Skeletal muscle tissue (tissue), 4 donors: Measurements from ENCODE around the gene ZNF593. TPM values are rescaled to one million over a fixed set of nuclear protein-coding genes. Genes with fewer than 3 reads are reported as not detected.

ENCODE experiments used
- H3K27ac ChIP-seq: one replicate; pipeline ENCODE4 v1.7.0; 2013; ENCODE audit warnings: mild to moderate bottlenecking, low read depth, low read length, inconsistent platforms
- H3K27me3 ChIP-seq, 3 donors: one replicate each; pipeline ENCODE4 v1.7.0; 2013; ENCODE audit warnings: low read length in 3 of 3; ENCODE audit not compliant: control insufficient read depth in 3 of 3, insufficient read depth in 3 of 3
- H3K36me3 ChIP-seq, 3 donors: one replicate each; pipeline ENCODE4 v1.7.0; 2013; ENCODE audit warnings: low read length in 3 of 3; ENCODE audit not compliant: control insufficient read depth in 3 of 3, insufficient read depth in 3 of 3
- H3K4me1 ChIP-seq, 3 donors: one replicate each; pipeline ENCODE4 v1.7.0; 2013; ENCODE audit warnings: low read length in 3 of 3, mild to moderate bottlenecking in 3 of 3; ENCODE audit not compliant: control insufficient read depth in 3 of 3, insufficient read depth in 3 of 3
- H3K4me3 ChIP-seq, 3 donors: one replicate each; pipeline ENCODE4 v1.7.0; 2013; ENCODE audit warnings: low read length in 3 of 3
- H3K9ac ChIP-seq, 3 donors: one replicate each; pipeline ENCODE4 v1.7.0; 2013; ENCODE audit warnings: low read length in 3 of 3, mild to moderate bottlenecking in 3 of 3, moderate library complexity in 2 of 3, low read depth in 1 of 3
- H3K9me3 ChIP-seq, 3 donors: one replicate each; pipeline ENCODE4 v1.7.0; 2013; ENCODE audit warnings: low read length in 3 of 3; ENCODE audit not compliant: control insufficient read depth in 3 of 3
- total RNA-seq: library from RNA; depleted of rRNA; stranded (reverse); fragments of >200 nt; gene quantifications from one replicate; pipeline ENCODE4 v1.2.3, GENCODE V29; 2014
- donor health status: Osteomylitis.

ZNF593 gene
- total RNA-seq, 1 donor from 2014 or later, result 21.9 TPM

GRCh38 chr1:26168410-26169197, 1.1 kb upstream of the ZNF593 start, which contains the start of gene C1orf232:
Gene C1orf232 (minus strand): TSS chr1:26168963. CDS start chr1:26168499, 464 bp downstream.
- Histone ChIP-seq H3K4me3 (peak within 1 kb of the TSS; percentile 74 to 91 (median 85)), H3K4me1 (peaks cover 31 to 41% (median 34%) of the 10 kb centered on the region in 3 donors), H3K9ac (peak within 1 kb of the TSS; percentile 87 to 98 (median 94)), H3K27ac (peak within 1 kb of the TSS; percentile 92), H3K27me3 (no peaks in the 10 kb centered on the region), H3K9me3 (no peaks in the 10 kb centered on the region), H3K36me3 (peaks cover 0 to 9% (median 5%) of the 10 kb centered on the region in 3 donors)

- Histone ChIP-seq H3K4me1 (peaks cover 26 to 37% (median 29%) of the 10 kb centered on the region in 3 donors), H3K36me3 (peaks cover 0 to 9% (median 5%) of the 10 kb centered on the region in 3 donors), H3K27ac (peak overlapping the region; percentile 92), H3K9me3 (no peaks in the 10 kb centered on the region), H3K27me3 (no peaks in the 10 kb centered on the region), H3K4me3 (peak overlapping the region in 2 of 3 donors; percentile 74 to 91), H3K9ac (peak overlapping the region; percentile 51 to 98 (median 94))
Measured at GRCh38 chr1:26169198-26169554, 532 bp upstream of the ZNF593 start.

GRCh38 chr1:26170472-26170821, 739 bp downstream of the ZNF593 start:
- H3K27me3 ChIP-seq, result no peaks in the 10 kb centered on the region
- no peaks in the 10 kb centered on the region for H3K9me3 ChIP-seq
- peak overlapping the region; percentile 74 to 91 (median 85) for H3K4me3 ChIP-seq
- H3K27ac ChIP-seq, result peak overlapping the region; percentile 92
- H3K36me3 ChIP-seq, result peaks cover 0 to 9% (median 5%) of the 10 kb centered on the region in 3 donors
- peak overlapping the region; percentile 87 to 98 (median 94) for H3K9ac ChIP-seq
- peaks cover 24 to 32% (median 26%) of the 10 kb centered on the region in 3 donors for H3K4me1 ChIP-seq

GRCh38 chr1:26171084-26172072, 1.7 kb downstream of the ZNF593 start, which contains the start of gene ZNF593OS:
Gene ZNF593OS (minus strand): TSS chr1:26171832. CDS start chr1:26171661, 171 bp downstream.
- Histone ChIP-seq H3K9ac (peak within 1 kb of the TSS; percentile 30 to 98 (median 94)), H3K4me3 (peak within 1 kb of the TSS; percentile 74 to 91 (median 85)), H3K9me3 (no peaks in the 10 kb centered on the region), H3K27ac (peak within 1 kb of the TSS; percentile 92), H3K36me3 (peaks cover 0 to 9% (median 5%) of the 10 kb centered on the region in 3 donors), H3K4me1 (peaks cover 24 to 32% (median 26%) of the 10 kb centered on the region in 3 donors), H3K27me3 (no peaks in the 10 kb centered on the region)

- Histone ChIP-seq H3K27ac (no peak overlapping the region), H3K4me3 (no peak overlapping the region), H3K9me3 (no peaks in the 10 kb centered on the region), H3K27me3 (no peaks in the 10 kb centered on the region), H3K36me3 (peaks cover 0 to 9% (median 5%) of the 10 kb centered on the region in 3 donors), H3K9ac (no peak overlapping the region), H3K4me1 (peaks cover 16 to 18% (median 16%) of the 10 kb centered on the region in 3 donors)
Measured at GRCh38 chr1:26175346-26175745, 5.6 kb downstream of the ZNF593 start.

GRCh38 chr1:26177182-26177684, 7.5 kb downstream of the ZNF593 start, which contains the start of gene CNKSR1:
Gene CNKSR1 (plus strand): TSS chr1:26177491. CDS start chr1:26177548, 57 bp downstream.
- peaks cover 5 to 17% (median 14%) of the 10 kb centered on the region in 3 donors for H3K4me1 ChIP-seq
- no peaks in the 10 kb centered on the region for H3K27me3 ChIP-seq
- H3K36me3 ChIP-seq, result no peaks in the 10 kb centered on the region
- no peak within 1 kb of the TSS for H3K27ac ChIP-seq
- H3K4me3 ChIP-seq, result no peak within 1 kb of the TSS
- no peak within 1 kb of the TSS for H3K9ac ChIP-seq
- no peaks in the 10 kb centered on the region for H3K9me3 ChIP-seq

GRCh38 chr1:26180010-26180506, 10.3 kb downstream of the ZNF593 start:
- Histone ChIP-seq H3K9me3 (no peaks in the 10 kb centered on the region), H3K4me3 (no peak overlapping the region), H3K27me3 (no peaks in the 10 kb centered on the region), H3K36me3 (peaks cover 2 to 6% (median 4%) of the 10 kb centered on the region in 3 donors), H3K27ac (no peak overlapping the region), H3K9ac (peak overlapping the region in 1 of 3 donors; percentile 0), H3K4me1 (peaks cover 14 to 32% (median 29%) of the 10 kb centered on the region in 3 donors)

GRCh38 chr1:26181586-26182382, 12.1 kb downstream of the ZNF593 start:
- Histone ChIP-seq H3K9ac (peak overlapping the region; percentile 93 to 95 (median 94)), H3K36me3 (peaks cover 8 to 13% (median 9%) of the 10 kb centered on the region in 3 donors), H3K9me3 (no peaks in the 10 kb centered on the region), H3K4me3 (peak overlapping the region; percentile 69 to 81 (median 81)), H3K4me1 (peaks cover 14 to 36% (median 29%) of the 10 kb centered on the region in 3 donors), H3K27ac (peak overlapping the region; percentile 100), H3K27me3 (no peaks in the 10 kb centered on the region)
